Measurements from ENCODE around the gene ZNF362. TPM values are rescaled to one million over a fixed set of nuclear protein-coding genes. Genes with fewer than 3 reads are reported as not detected.

The ZNF362 gene
- total RNA-seq, 1 experiment from 2014 or later, result 11.1 TPM

- intact Hi-C loops (cut with micrococcal nuclease), result no loop called here
- Histone ChIP-seq H3K9me3 (ENCODE audit: control insufficient read depth in 1 of 2, insufficient read depth in 1 of 2, low read depth in 1 of 2, low read length in 2 of 2) (no peaks in the 10 kb centered on the region), H4K20me1 (ENCODE audit: insufficient read depth) (no peaks in the 10 kb centered on the region), H2AFZ (ENCODE audit: low read depth, low read length, poor library complexity, severe bottlenecking) (no peak overlapping the region), H3K4me2 (ENCODE audit: low read length) (no peak overlapping the region), H3K27ac (ENCODE audit: low read depth, low read length) (no peak overlapping the region), H3K4me3 (replicated peaks in 1 of 2; ENCODE audit: low read depth in 1 of 2, low read length in 2 of 2) (no peak overlapping the region), H3K9me2 (ENCODE audit: insufficient read depth) (no peaks in the 10 kb centered on the region), H3K27me3 (ENCODE audit: insufficient read depth, low read length) (no peaks in the 10 kb centered on the region), H3K79me2 (ENCODE audit: insufficient read depth, low read length) (no peaks in the 10 kb centered on the region), H3K4me1 (ENCODE audit: control insufficient read depth in 1 of 2, insufficient read depth in 2 of 2, low read length in 2 of 2) (no peaks in the 10 kb centered on the region), H3K9ac (ENCODE audit: low read length) (no peak overlapping the region), H3K36me3 (ENCODE audit: control insufficient read depth in 1 of 2, insufficient read depth in 2 of 2, low read length in 2 of 2) (no peaks in the 10 kb centered on the region)
- BruUV-seq (replicated peaks), result no TSS peak
- CTCF ChIA-PET, result no interaction called here
- no peak for ATAC-seq
- DNase-seq (ENCODE audit: low read depth, low spot score), result no peak
- RAD21 ChIA-PET (ENCODE audit: low non-redundant PET in 1 of 2, low total read pairs in 2 of 2, uncharacterized antibody in 2 of 2, unreplicated experiment in 2 of 2), result no interaction called here
- POLR2A ChIA-PET, result no interaction called here
- TF ChIP-seq FOSL1 (IDR thresholded peaks at IDR 0.05; ENCODE audit: low read depth), result no peak
- no peak for TF ChIP-seq YY1 (IDR thresholded peaks at IDR 0.05; ENCODE audit: extremely low read depth, insufficient replicate concordance, low read depth, low read length)
- no peak for TF ChIP-seq SP1 (IDR thresholded peaks at IDR 0.05; ENCODE audit: low read depth)
- TF ChIP-seq SRF (IDR thresholded peaks at IDR 0.05; ENCODE audit: low read depth), result no peak
- no peak for TF ChIP-seq RAD21 (IDR thresholded peaks at IDR 0.05; ENCODE audit: low read depth)
- TF ChIP-seq CTCF (IDR thresholded peaks at IDR 0.05 in 2 of 3, conservative IDR thresholded peaks at IDR 0.05 in 1 of 3; ENCODE audit: borderline replicate concordance in 1 of 3, insufficient read depth in 1 of 3, low read depth in 2 of 3, low read length in 2 of 3), result no peak
- no peak for TF ChIP-seq MAX (IDR thresholded peaks at IDR 0.05)
- no peak for TF ChIP-seq ELF1 (IDR thresholded peaks at IDR 0.05; ENCODE audit: borderline replicate concordance, low read depth)
Observed at GRCh38 chr1:33287317-33287716, 31.0 kb downstream of the ZNF362 start.

All from HCT116 (cell line).